Lower leg skin (tissue), 4 donors: ENCODE results near the gene LCORL. TPM values are rescaled to one million over a fixed set of nuclear protein-coding genes. Genes with fewer than 3 reads are reported as not detected.
"Not testable (repeated sequence)": the region's sequence is repeated elsewhere in the genome, so short reads cannot be mapped to it uniquely, and the experiment has no call there.

Experiments used
- DNase-seq, 2 donors: peaks; one replicate each; pipeline ENCODE4 v3.0.0-alpha.2; 2019; ENCODE audit warnings: low spot score in 2 of 2
- H3K4me3 ChIP-seq: fragments of 200-600 bp; sonication (generic); 2 replicates; pipeline ENCODE4 v1.5.1; 2017; ENCODE audit warnings: mild to moderate bottlenecking, low read depth; ENCODE audit not compliant: poor library complexity, severe bottlenecking
- POLR2A ChIP-seq, 2 donors: fragments of 450-650 bp; IDR thresholded peaks; one replicate each; pipeline ENCODE4 v1.6.1; 2016 to 2017; ENCODE audit warnings: antibody characterized with exemption in 2 of 2, mild to moderate bottlenecking in 1 of 2, moderate library complexity in 1 of 2
- WGBS, 2 donors: methylation state at CpG; one replicate each; pipeline ENCODE4 v1.1.5; 2018; 5-methylcytosine and 5-hydroxymethylcytosine counted together
- intact Hi-C: fragments of 100-400 bp; cut with DNase I; formaldehyde crosslinking; loops from one replicate; pipeline ENCODE4 v1.15.0; 2023; ENCODE audit warnings: low total_unique reads
- total RNA-seq, 4 donors: library from RNA; depleted of rRNA; stranded (reverse); fragments of >200 nt; gene quantifications; one replicate each; pipeline ENCODE4 v1.1.0, GENCODE V29; 2016
- TF ChIP-seq, protein P1 (sequence below), 3 donors: fragments of 450-650 bp; IDR thresholded peaks; one replicate each; pipeline ENCODE4 v1.5.1; 2016; ENCODE audit warnings: antibody characterized with exemption in 3 of 3, mild to moderate bottlenecking in 3 of 3, moderate library complexity in 2 of 3

LCORL gene
- total RNA-seq, 4 donors from 2014 or later: 12.2 to 58.9 (median 27.0) TPM

DNA sequence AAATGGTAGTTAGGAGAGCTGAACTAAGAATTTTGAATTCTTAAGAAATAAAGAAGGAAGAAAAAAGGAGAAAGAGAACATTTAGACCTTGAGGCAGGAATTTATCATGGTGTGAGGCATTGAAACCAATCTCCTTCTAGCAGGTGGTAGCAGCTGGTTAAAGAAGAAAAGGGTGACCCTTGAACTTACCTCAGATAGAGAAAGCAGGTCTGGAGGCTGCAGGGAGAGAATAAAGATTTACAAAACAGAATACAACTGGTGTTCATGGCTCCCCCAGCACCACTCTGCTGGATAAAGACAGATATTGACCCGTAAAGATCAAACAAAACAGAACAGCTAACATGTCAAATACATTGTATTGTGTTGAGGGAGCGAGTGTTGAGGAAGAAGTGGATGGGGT lies 154.7 kb downstream of the LCORL start:
- intact Hi-C loops: no loop called here
- 95 to 97% methylated on average over 2 of the region's 2 CpGs for WGBS, 2 donors
- no peak overlapping the region for H3K4me3 ChIP-seq
- TF ChIP-seq POLR2A (IDR thresholded peaks at IDR 0.05): no peak
- TF ChIP-seq, protein P1, sequence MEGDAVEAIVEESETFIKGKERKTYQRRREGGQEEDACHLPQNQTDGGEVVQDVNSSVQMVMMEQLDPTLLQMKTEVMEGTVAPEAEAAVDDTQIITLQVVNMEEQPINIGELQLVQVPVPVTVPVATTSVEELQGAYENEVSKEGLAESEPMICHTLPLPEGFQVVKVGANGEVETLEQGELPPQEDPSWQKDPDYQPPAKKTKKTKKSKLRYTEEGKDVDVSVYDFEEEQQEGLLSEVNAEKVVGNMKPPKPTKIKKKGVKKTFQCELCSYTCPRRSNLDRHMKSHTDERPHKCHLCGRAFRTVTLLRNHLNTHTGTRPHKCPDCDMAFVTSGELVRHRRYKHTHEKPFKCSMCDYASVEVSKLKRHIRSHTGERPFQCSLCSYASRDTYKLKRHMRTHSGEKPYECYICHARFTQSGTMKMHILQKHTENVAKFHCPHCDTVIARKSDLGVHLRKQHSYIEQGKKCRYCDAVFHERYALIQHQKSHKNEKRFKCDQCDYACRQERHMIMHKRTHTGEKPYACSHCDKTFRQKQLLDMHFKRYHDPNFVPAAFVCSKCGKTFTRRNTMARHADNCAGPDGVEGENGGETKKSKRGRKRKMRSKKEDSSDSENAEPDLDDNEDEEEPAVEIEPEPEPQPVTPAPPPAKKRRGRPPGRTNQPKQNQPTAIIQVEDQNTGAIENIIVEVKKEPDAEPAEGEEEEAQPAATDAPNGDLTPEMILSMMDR (IDR thresholded peaks at IDR 0.05): no peak
- DNase-seq: no peak

DNA sequence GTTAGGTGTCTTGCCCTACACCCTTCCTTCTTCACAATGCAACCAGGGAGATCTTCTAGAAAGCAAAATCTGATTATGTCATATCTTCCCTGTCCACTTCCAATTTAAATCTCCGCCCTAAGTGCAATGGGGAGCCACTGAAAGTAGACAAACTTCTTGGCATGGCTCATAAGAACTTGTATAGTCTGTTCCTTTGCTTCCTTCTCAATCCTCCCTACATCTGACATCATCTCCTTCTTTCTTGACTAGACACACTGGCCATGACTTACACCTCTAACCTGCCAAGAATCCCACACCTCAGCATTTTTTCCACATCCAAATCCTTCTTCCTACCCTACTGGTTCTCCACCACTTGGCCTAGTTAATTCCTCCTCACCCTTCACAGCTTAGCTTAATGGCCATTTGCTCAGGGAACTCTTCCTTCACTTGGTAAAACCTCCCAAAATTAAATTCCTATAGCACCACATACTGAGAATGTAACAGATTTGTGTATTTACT lies 155.6 kb downstream of the LCORL start:
- intact Hi-C loops: no loop called here
- H3K4me3 ChIP-seq: no peak overlapping the region
- TF ChIP-seq POLR2A (IDR thresholded peaks at IDR 0.05): no peak
- TF ChIP-seq, protein P1 (IDR thresholded peaks at IDR 0.05): no peak
- 96 to 100% methylated on average over 1 of the region's 1 CpG for WGBS, 2 donors
- DNase-seq: no peak

DNA sequence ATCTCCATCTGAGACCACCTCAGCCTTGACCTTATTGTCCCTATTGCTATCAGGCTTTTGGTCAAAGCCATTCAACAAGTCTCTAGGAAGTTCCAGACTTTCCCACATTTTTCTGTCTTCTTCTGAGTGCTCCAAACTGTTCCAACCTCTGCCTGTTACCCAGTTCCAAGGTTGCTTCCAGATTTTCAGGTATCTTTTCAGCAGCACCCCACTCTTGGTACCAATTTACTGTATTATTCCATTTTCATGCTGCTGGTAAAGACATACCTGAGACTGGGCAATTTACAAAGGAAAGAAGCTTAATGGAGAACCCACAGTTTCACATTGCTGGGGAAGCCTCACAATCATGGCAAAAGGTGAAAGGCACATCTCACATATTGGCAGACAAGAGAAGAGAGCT lies 159.6 kb downstream of the LCORL start:
- H3K4me3 ChIP-seq, DNase-seq, intact Hi-C loops: not testable (repeated sequence)

DNA sequence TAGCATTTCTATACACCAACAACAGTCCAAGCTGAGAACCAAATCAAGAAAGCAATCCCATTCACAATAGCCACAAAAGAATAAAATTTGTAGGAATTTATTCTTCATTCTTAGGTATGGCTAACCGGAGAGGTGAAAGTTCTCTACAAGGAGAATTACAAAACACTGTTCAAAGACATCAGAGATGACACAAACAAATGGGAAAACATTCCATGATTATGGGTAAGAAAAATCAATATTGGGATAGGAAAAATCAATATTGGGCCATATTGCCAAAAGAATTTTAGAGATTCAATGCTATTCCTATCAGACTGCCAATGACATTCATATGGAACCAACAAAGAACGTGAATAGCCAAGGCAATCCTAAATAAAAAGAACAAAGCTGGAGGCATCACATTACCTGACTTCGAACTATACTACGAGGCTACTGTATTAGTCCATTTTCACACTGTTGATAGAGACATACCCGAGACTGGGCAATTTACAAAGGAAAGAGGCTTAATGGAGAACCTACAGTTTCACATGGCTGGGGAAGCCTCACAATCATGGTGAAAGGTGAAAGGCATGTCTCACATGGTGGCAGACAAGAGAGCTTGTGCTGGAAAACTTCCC lies 161.7 kb downstream of the LCORL start:
- H3K4me3 ChIP-seq: no peak overlapping the region
- no peak for DNase-seq
- intact Hi-C loops: no loop called here
- 97 to 98% methylated on average over 5 of the region's 5 CpGs for whole genome bisulfite sequencing, 2 donors
- TF ChIP-seq POLR2A (IDR thresholded peaks at IDR 0.05): no peak
- TF ChIP-seq, protein P1 (IDR thresholded peaks at IDR 0.05): no peak

DNA sequence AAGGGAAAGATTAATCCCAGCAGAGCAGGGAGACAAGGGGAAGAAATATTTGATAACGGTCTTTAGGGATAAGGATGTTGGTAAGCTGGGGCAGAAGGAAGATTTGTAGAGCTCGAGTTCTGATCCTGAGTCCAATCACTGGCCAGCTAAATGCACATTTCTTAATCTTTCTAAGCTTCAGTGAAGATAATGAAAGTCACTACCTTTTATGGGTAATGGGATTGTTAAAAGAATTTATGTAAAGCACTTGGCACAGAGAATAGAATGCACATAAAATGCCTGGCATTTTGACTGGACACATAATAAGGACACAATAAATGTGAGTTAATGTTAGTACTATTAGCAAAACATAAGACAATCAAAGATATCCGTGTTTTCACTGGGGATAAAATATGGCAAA lies 167.5 kb downstream of the LCORL start:
- WGBS, 2 donors: 90 to 94% methylated on average over 3 of the region's 3 CpGs
- intact Hi-C loops: no loop called here
- TF ChIP-seq, protein P1 (IDR thresholded peaks at IDR 0.05): no peak
- TF ChIP-seq POLR2A (IDR thresholded peaks at IDR 0.05): no peak
- no peak overlapping the region for H3K4me3 ChIP-seq
- no peak for DNase-seq

DNA sequence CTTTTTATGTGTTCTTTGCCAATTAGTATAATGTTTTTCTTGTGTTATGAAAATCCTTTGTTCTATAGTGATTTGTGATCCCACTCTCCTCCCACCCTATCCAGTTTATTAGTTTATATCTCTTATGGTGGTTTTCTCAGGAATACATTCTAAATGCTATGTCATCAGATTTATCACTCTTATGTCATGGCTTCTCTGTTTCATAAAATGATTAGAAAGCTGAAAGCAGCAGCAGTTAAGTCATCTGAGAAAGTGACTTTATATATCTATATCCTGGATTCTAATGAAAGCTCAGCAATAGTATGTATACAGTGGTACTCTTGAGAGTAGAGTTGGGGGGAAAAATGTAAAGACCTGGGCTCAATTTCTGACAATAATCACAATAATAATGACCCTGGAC lies 169.6 kb downstream of the LCORL start:
- DNase-seq: no peak
- no peak overlapping the region for H3K4me3 ChIP-seq
- TF ChIP-seq POLR2A (IDR thresholded peaks at IDR 0.05): no peak
- intact Hi-C loops: no loop called here

DNA sequence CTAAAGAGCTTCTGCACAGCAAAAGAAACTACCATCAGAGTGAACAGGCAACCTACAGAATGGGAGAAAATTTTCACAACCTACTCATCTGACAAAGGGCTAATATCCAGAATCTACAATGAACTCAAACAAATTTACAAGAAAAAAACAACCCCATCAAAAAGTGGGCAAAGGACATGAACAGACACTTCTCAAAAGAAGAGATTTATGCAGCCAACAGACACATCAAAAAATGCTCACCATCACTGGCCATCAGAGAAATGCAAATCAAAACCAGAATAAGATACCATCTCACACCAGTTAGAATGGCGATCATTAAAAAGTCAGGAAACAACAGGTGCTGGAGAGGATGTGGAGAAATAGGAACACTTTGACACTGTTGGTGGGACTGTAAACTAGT lies 171.3 kb downstream of the LCORL start:
- H3K4me3 ChIP-seq, DNase-seq: not testable (repeated sequence)

More for the DNA sequence above, 171.3 kb downstream of the LCORL start:
- intact Hi-C loops: not testable (repeated sequence)
- 95 to 100% methylated on average over 1 of the region's 1 CpG for WGBS, 2 donors
